Measurements from ENCODE around the gene FGF14.

DNA sequence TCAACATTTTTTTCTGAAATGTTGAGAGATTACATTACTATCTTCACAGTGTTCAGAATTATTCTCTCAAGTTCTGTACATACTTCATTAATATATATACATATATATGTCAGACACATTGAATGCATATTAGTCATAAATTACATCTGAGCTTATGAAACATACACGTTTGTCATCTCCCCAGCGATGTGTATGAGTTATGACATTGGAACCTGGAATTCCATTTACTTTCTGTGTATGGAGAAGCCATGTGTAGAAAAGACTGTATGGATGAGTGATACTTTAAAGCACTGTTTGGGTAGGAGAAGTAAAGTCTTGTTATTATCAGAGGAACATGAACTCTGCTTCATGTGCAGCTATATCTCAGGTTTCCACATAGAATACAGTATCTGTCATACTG, 167.2 kb downstream of the FGF14 start:
- TF ChIP-seq, protein P1, sequence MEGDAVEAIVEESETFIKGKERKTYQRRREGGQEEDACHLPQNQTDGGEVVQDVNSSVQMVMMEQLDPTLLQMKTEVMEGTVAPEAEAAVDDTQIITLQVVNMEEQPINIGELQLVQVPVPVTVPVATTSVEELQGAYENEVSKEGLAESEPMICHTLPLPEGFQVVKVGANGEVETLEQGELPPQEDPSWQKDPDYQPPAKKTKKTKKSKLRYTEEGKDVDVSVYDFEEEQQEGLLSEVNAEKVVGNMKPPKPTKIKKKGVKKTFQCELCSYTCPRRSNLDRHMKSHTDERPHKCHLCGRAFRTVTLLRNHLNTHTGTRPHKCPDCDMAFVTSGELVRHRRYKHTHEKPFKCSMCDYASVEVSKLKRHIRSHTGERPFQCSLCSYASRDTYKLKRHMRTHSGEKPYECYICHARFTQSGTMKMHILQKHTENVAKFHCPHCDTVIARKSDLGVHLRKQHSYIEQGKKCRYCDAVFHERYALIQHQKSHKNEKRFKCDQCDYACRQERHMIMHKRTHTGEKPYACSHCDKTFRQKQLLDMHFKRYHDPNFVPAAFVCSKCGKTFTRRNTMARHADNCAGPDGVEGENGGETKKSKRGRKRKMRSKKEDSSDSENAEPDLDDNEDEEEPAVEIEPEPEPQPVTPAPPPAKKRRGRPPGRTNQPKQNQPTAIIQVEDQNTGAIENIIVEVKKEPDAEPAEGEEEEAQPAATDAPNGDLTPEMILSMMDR (IDR thresholded peaks at IDR 0.05): no peak
- no peak for TF ChIP-seq POLR2A (IDR thresholded peaks at IDR 0.05)
